ENCODE data around the gene PLGRKT. TPM values are rescaled to one million over a fixed set of nuclear protein-coding genes. Genes with fewer than 3 reads are reported as not detected.
"Not testable (repeated sequence)": the region's sequence is repeated elsewhere in the genome, so short reads cannot be mapped to it uniquely, and the experiment has no call there.

Gene PLGRKT
- total RNA-seq, 1 experiment from 2014 or later = 36.5 TPM

DNA sequence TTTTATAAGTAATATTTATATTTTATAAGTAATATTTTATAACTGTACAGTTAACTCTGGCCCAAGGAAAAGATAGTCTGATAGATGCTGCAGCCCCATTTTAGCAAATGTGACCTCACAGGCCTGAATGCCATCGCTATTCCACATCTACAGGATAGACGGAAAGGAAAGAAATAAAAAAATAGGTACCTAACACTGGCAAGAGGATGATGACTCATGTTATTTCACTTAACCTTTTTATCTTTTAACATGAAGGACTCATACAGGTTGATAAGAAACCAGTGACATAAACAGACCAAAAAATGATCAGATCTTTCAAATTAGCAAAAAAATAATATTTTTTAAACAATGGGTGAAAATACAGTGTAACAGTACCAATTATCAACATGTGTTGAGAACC is 15.3 kb upstream of the PLGRKT start:
- peak; percentile 58 for DNase-seq (ENCODE audit: low read depth)

GRCh38 chr9:5452286-5452609 is 14.5 kb upstream of the PLGRKT start:
- no peak for DNase-seq (ENCODE audit: low read depth)

GRCh38 chr9:5450359-5451091 is 12.8 kb upstream of the PLGRKT start, which contains the start of gene CD274:
Gene CD274, plus strand, starts transcription at chr9:5450542. Its CDS starts 5,572 bp downstream, at chr9:5456114.
- DNase-seq (ENCODE audit: low read depth) = peak; percentile 97

GRCh38 chr9:5449521-5450358 is 12.0 kb upstream of the PLGRKT start:
- DNase-seq (ENCODE audit: low read depth) = peak; percentile 48

GRCh38 chr9:5448461-5449435 is 11.0 kb upstream of the PLGRKT start:
- no peak for DNase-seq (ENCODE audit: low read depth)

DNA sequence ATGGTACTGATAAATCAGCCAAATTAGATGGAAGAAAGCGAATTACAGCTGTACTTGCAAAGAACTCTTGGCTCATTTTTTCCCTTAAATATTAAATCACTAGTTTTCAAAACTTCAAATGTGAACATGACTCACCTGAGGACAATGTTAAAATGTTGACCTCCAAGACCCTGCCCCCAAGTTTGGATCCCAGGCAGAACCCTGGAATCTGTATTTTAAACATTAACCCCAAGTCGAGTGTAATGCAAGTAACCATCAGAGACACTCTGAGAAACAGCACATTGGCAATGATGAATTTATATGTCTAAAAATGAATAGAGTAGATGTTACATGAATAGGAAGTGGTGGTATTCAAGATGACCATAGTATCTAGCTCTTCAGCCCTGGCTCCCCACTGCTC is 10.3 kb upstream of the PLGRKT start:
- no peak for DNase-seq (ENCODE audit: low read depth)

DNA sequence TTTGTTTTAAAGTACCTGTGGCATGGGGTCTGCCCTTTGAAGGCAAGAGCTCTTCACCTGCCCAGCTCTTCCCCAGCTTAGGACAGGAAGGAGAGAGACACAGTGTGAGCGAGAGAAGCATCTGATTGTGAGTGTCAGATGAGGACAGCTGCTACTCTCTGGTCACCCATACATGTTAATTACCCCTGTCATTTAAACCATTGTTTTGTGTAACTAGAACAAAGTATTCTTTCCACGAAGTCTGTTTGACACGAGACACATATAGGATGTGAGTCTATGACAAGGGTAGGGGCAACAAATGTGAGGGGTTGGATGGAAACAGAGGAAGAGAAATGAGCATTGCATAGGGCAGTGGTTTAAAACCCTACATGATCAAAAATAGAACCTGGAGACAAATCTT is 9.6 kb upstream of the PLGRKT start:
- no peak for DNase-seq (ENCODE audit: low read depth)

GRCh38 chr9:5446451-5447236 is 8.9 kb upstream of the PLGRKT start:
- peak; percentile 78 for DNase-seq (ENCODE audit: low read depth)

DNA sequence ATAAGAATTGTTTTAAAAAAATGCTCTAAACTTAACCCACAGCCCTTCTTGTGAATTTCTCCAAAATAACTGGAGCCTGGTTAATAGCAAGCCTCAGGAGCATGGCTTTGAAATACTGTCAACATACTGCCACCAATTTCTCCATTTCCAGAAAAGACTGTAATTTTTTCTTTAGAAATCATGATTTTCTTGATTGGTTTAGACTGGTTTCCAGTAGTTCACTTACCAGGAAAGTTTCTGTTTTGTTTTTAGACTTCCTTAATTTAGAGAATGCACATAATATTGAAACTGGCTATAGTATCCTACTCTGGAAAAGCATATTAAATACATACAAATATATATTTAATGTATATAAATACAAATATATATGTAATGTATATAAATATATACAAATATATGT is 8.2 kb upstream of the PLGRKT start:
- no peak for DNase-seq (ENCODE audit: low read depth)

GRCh38 chr9:5445096-5445495 is 7.4 kb upstream of the PLGRKT start:
- not testable (repeated sequence) for DNase-seq (ENCODE audit: low read depth)

DNA sequence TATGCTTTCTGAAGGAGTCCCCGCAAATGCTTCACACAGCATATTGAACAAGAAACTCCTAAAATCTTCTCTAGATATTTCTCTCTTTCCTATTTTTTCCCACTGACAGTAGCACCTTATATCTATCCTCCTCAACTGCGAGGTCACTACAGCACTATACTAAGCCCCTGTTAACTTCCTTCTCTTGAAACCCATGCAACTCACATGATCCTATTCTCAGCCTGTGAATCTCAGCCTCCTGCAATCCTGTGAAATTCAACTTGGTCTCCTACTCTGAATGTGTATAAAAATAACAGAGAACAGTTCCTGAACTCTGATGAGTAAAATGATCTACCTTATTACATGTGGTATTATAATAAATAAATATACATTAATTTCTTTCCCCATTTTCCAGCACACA is 6.1 kb upstream of the PLGRKT start:
- no peak for DNase-seq (ENCODE audit: low read depth)

GRCh38 chr9:5442400-5443011 is 4.8 kb upstream of the PLGRKT start:
- no peak for DNase-seq (ENCODE audit: low read depth)

- peak; percentile 70 for DNase-seq (ENCODE audit: low read depth)
Measured at GRCh38 chr9:5441043-5441442, 3.3 kb upstream of the PLGRKT start.

DNA sequence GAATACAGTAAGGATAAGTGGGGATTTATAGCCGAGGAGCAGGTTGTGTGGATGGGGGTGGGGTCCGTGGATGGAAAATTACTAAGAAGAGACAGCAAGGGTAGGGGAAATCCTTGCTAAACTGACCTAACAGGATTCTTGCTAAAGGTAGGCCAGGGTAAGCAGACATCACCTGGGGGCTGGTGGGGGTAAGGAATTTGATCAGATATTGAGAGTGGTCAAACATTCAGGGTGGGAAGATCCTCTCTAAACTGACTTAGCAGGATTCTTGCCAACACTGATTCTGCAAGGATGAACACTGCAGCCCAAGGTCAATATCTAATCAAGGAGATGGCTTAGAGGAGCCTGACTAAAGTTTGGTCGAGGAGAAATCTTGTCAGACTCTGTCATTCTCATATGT is 2.7 kb upstream of the PLGRKT start:
- no peak for DNase-seq (ENCODE audit: low read depth)

DNA sequence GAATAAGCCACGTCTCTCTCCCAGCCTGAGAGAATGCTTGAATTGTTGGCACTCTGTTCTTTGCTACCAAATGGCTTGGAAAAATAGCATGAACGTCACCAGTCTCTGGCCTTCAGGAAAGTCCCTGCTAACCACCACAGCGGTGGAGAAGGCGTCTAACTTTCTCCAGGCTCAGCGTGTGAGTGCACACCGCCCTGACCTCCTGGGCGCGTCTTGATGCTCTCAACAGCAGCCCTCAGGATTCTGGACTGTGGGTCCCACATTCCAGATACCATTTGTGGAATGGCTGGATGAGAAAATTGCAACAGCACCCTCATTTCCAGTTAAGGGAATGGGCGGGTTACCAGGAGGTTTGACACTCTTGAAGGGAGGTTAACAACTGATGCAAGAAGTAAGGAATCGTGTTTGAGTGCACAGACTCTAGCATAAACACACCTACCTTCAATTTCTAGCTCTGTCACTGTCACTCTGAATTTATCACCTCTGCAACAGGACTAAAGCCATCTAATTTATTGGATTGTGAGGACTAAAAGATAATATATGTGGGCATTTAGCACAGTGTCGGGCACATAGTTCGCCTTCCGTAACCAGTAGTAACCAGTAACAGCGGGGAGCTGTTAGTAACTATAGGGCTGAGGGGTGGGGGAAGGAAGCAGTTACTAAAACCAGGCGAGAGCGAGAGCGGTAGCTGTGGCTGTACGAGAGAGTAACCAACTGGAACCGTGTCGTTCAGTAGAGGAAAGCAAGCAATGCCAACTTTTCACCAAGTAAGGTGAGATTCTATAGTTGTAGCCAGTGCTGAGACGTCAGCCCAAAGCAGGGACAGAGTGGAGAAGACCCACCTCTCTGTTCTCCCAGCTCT is 807 bp upstream of the PLGRKT start:
- DNase-seq (ENCODE audit: low read depth) = no peak

GRCh38 chr9:5436441-5436840 is 1.3 kb downstream of the PLGRKT start:
- DNase-seq (ENCODE audit: low read depth) = no peak

DNA sequence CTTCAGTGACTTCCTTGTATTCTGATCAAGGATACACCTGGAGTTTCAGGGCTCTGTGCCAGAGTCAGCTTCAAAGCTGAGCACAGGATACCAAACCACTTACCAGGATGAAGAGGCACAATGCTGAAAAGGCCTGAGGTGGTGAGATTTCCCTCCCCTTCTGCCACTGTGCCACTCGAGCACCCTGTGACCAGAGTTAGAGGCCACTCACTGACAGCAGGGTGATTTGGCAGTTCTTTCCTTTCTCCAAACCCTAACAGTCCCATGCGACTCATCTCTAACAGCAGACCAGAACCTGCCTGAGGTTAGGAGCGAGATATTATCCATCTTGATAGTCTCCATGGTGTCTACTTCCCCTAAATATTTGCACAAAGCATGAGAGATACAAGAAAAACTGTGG is 1.8 kb downstream of the PLGRKT start:
- no peak for DNase-seq (ENCODE audit: low read depth)

DNA sequence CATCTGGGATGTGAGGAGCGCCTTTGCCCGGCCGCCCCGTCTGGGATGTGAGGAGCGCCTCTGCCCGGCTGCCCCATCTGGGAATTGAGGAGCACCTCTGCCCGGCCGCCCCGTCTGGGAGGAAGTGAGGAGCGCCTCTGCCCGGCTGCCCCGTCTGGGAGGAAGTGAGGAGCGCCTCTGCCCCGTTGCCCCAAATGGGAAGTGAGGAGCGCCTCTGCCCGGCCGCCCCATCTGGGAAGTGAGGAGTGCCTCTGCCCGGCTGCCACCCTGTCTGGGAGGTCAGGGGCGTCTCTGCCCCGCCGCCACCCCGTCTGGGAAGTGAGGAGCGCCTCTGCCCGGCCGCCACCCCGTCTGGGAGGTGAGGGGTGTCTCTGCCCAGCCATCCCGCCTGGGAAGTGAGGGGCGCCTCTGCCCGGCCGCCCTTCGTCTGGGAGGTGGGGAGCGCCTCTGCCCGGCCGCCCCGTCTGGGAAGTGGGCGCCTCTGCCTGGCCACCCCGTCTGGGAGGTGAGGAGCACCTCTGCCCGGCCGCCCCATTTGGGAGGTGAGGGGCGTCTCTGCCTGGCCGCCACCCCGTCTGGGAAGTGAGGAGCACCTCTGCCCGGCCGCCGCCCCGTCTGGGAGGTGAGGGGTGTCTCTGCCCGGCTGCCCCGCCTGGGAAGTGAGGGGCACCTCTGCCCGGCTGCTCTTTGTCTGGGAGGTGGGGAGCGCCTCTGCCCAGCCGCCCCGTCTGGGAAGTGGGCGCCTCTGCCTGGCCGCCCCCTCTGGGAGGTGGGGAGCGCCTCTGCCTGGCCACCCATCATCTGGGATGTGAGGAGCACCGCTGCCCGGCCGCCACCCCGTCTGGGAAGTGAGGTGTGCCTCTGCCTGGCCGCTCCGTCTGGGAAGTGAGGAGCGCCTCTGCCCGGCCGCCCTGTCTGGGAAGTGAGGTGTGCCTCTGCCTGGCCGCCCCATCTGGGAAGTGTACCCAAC is 3.6 kb downstream of the PLGRKT start:
- not testable (repeated sequence) for DNase-seq (ENCODE audit: low read depth)
